DMS114 treated with DMSO at 0.1 percent for 48 hours (cell line): ENCODE results near the gene DAP.

Source experiments
- DNase-seq: peaks from one replicate; lab custom pipeline; 2025; ENCODE audit not compliant: unreplicated experiment; lab: John Stamatoyannopoulos, UW

Gene DAP

DNA sequence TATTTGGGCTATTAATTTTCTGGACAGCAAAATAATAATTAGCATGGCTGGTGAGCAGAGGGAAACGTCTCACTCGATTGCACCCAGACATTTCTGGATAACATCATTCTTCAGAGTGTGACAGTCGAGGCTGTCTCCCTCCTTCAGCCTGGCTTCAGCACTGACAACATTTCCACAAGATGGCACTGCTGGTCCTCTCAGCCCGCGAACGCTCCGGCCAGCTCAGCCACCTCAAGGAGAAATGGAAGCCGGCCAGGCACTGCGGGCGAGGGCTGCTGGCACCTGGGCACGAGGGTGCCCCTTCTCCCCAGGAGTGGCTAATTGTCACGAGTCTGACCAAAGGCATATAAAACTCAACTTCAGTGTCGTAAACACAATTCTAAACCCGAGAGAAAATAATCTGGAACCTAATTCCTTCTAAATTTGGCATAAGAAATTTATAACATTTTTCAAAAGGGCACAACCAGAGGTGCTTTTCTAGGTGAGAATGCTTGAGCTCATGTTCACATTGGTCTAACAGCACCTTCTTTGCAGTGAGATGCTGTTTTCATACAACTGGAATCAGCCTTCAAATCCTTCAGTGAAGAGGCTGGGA, 65.9 kb downstream of the DAP start:
- peak; percentile 28 for DNase-seq

DNA sequence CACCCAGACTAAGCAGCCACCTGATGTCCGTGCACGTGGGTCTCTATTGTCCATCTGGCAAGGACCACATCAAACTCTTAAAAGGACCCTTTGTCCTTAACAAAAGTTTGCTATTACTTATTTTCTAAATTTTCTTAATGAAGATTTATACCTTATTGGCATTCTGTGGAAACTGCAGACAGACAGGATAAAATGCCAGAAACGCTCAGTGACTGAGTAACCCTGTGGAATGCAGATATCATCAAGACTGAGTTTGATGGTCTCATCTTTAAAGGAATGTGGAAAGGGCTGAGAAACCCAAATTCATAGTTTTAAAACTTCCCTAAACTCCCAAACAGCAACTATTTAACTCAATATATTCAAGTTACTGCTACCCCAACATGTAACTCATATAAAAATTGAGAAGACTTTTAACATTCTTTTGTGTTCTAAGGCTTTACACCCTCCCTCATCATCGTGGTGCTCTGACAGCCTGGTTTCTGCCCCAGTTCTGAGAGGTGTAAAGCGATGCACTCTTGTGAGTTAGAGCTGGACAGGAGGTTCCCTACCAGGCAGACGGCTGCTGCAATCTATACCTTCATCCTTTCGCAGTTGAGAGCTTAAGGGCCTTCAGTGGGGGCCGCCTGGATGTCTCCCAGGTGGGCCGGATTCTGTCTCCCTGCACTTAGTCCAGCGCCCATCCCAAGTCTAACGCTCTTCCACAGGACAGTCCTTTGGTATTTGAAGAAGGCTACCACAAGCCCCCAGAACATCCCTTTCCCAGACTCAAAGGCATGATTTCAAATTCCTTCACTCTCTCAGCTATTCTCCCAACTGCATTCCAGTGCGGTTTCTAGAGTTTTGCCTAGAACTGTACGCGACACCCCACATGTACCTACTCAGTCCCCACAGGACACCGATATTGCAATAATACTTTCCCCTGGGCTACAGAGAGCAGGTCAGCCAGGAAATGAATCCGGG, 68.9 kb downstream of the DAP start:
- no peak for DNase-seq

DNA sequence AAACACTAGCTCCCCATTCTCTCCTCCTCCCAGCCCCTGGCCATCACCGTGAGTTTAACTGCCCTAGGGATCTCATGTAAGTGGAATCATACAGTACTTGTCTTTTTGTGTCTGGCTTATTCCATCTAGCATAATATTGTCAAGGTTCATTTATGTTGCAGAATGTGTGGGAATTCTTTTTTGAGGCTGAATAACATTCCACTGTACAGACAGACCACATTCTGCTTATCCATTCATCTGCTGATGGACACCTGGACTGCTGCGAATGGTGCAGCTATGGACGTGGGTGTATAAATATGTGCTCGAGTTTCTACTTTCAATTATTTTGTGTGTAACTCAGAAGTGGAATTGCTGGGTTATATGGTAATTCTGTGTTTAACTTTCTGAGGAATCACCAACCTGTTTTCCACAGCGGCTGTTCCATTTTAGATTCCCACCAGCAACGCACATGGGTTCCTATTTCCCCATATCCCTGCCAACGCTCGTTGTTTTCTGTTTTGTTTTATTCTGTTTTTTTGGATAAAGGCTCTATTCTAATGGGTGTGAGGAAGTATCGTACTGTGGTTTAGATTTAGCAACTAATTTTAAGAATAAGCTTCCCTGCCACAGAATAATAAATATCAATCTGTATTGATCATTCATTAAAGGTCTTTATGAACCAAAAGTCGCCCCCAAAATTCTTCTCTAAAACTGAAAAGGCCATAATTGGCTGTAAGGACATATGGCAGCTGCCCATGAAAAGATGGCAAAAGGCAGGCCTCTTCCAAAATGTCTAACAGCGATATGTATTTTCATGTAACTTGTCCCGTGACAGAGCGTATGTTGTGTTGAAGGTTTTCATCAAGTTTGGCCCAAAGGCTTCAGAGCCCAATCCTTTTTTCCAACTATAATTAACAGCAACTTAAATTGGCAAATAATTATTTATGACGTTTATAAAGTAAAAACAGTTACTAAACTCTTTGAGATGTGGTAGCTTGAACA, 70.3 kb downstream of the DAP start:
- no peak for DNase-seq

DNA sequence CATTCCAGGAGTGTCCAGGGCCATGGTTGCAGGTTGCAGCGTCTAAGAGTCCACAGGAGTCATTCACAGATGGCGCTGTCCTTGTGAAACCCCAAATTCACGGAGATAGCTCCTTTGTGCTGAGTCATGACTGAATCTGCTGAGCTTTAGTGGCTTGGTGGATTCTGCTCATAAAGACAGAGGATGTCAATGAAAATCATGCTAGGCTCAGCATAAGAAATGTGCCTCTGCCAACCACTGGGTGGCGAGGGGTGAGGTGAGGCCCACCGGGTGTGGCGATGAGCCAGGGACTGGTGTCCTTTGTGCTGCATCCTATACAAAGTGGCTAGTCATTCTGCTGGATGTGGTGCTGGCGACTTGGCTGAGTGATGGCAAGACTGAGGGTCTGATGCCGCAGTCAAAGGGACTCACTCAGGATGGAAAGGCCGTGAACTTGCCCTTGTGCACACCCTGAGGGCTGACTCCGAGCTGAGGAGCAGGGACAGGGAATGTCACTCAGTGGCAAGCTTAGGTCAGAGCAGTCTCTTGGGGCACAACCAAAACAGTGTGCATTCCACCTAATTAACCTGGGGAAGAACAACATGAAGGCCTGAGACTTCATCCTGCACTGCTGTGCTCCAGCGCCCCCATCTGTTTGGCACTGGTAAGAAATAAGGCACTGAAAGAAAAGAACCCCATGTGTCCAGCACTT, 71.5 kb downstream of the DAP start:
- no peak for DNase-seq

DNA sequence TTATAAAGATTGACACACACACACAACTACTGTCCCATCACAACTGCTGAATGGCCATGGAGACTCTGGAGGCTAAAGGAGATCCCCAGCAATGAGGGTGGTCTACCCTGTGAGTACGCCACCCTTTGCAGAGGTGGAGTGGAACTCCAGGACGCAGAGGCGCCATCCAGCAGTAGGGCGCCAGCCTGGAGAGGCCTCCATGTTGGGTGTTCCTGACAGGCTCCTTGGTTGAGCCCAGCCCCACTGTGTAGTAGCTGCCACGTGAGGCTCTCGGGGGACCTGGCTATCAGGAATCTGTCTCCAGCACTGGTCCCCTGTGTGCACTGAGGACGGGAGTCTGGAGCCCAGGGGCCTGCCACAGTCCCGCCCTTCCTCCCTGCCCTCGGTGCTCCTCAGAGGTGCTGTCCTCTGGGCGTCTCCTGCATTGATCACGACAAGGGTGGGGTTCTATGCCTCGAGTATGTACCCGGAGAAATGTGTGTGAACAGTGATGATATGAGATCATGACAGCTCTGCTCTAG, 72.3 kb downstream of the DAP start:
- no peak for DNase-seq

DNA sequence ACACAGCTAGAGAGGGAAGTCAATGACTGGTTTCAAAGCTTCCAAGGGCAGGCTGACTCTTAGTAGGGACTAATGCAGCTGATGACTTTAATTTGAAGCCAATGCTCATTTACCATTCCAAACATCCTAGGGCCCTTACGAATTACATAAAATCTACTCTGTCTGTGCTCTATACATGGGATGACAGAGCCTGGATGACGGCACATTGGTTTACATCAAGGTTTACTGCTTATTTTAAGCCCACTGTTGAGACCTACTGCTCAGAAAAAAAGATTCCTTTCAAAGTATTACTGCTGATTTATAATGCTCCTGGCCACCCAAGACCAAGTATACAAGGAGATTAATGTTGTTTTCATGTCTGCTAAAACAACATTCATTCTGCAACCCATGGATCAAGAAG, 74.1 kb downstream of the DAP start:
- DNase-seq = no peak

DNA sequence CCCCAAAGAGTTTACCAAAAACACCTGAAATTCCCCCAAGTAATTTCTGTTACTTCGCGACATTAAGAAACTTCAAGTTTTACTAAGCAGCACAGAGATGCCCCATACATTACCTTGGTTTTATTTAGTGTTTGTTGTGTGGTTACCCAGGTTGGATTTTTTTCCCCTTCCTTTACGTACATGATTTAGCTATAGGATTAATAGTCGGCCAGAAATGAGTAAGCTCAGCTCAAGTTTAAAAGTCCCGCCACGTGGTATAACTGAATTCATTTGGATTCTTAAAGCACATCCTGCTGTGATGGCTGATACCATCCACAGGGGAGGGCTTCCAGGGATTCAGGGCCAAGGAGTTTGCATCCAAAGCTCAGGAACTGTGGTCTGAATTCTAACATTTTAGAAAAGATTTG, 75.9 kb downstream of the DAP start:
- DNase-seq = no peak

DNA sequence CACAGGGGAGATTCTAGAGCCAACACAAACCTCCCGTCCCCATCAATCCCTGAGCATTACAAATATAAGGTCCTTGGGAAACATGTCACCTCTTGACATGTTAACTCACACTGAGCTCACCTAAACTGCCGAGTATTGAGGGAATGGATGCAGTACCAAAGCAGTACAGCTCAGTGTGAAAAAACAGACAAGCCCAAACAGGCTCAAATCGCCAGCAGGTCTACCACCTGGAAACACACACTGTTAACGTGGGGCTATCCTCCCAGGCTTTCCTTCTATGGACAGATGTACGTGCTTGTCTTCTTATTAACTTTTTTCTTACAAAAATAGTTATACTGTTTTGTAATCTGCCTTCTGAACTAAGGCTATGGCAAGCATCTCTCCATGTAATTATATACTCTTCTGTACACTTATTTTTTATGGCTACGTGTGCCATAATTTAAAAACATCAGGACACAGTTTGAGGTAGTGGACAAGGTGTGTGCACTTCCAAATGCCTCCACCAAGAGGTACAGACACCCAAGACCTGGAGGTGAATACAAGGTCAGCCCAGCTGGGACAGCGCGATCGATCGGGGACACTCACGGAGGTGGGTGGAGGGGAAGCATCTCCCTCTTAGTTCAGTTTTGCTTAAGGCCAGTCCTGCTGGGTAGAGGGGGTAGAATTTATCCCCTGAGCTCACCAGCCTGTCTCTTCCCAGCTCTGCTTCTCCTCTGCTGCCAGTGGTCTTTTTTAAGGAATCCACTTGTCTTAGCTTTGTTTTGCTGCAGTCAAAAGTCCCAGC, 76.5 kb downstream of the DAP start:
- DNase-seq = no peak

DNA sequence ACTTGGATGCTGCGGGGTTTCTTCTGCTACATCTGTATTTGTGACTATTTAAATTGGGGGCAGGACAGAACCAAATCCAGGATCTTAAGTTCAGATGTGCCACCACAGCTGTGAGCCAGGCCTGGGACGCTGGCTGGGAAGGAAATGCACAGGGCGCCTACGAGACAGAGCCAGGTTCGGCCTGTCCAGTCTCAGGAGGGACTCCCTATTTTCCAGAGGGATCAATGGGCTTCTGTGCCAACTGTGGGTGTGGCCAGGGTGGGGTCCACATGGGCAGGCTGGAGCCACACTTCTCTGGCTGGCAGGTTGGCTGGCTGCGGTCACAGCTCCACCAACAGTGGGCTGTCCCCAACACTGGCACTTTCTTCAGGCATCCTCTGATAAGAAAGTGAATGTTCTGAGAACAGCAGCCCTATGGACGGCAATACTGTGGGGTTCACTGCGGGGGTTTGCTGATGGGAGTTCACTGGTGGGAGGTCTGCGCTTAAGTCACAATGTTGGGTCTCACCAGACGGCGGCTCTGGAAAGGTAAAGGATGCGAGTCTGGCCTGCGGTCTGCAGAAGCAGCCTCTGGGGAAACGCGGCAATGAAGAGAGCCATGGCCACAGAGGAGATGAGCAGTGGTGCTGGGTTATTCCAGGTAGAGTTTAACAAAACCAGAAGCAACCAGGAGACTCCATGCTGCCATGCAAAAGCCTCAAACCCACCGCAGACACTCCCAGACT, 78.1 kb downstream of the DAP start:
- no peak for DNase-seq

DNA sequence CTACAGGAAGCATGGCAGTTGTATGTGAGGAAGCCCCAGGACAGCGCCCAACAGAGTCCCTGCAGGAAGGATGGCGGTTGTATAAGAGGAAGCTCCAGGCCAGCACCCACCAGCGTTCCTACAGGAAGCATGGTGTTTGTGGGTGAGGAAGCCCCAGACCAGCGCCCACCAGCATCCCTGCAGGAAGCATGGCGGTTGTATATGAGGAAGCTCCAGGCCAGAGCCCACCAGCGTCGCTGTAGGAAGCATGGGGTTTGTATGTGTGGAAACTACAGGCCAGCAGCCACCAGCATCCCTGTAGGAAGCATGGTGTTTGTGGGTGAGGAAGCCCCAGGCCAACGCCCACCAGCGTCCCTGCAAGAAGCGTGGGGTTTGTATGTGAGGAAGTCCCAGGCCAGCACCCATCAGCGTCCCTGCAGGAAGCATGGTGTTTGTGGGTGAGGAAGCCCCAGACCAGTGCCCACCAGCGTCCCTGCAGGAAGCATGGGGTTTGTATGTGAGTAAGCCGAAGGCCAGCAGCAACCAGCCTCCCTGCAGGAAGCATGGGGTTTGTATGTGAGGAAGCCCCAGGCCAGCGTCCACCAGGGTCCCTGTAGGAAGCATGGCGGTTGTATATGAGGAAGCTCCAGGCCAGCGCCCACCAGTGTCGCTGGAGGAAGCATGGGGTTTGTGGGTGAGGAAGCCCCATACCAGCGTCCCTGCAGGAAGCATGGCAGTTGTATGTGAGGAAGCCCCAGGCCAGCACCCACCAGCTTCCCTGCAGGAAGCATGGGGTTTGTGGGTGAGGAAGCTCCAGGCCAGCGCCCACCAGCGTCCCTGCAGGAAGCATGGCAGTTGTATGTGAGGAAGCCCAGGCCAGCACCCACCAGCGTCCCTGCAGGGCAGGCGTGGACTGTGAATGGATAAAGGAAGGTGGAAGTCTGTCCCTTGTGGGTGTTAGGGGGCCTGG, 79.0 kb downstream of the DAP start:
- DNase-seq = no peak

DNA sequence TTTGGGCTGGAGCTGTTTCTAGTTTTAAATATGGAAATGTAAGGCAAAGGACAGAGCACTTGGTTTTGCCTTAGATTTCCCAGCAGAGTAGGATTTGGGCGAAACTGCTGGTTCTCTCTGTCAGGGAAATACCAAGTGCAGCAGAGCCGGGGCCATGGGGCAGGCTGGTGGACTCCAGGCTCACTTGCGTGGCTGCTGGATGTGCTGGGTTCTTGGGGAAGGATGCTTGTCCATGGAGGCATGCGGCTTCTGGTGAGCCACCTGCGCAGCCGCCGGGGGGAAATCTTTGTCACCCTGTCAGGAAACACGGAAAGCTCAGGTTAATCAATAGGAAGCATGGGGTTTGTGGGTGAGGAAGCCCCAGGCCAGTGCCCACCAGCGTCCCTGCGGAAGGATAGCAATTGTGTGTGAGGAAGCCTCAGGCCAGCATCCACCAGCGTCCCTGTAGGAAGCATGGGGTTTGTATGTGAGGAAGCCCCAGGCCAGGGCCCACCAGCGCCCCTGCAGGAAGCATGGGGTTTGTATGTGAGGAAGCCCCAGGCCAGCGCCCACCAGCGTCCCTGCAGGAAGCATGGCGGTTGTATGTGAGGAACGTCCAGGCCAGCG, 80.1 kb downstream of the DAP start:
- DNase-seq = no peak

DNA sequence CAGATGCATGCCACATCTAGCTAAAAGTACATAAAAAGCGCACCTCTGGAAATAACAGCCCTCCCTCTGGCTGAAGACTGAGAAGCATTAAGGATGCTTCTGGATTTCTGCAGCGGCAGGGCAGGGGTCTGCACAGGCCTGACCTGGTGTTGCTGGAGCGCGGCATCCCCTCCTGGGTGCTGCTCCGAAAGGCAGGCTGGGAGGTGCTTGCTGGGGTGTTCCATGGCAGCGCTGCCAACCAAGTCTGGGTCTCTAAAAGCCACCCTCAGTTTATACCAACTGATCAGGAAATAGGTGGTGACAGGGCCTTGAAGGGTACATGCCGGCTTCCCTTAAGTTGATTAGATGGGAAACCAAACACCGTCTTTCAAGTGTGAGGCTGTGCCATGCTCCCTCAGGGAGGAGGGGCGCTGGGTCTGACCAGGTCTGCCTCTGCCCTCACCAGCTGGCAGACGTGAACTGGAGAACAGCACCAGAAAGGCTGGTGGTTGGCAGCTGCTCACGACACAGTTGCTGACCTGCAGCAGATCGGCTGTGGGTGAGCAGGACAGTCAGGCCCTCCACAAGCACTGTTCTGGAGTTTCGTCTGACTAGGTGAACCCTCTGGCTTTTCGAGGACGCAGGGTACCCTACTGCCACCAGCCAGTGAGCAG, 81.6 kb downstream of the DAP start:
- DNase-seq = no peak

DNA sequence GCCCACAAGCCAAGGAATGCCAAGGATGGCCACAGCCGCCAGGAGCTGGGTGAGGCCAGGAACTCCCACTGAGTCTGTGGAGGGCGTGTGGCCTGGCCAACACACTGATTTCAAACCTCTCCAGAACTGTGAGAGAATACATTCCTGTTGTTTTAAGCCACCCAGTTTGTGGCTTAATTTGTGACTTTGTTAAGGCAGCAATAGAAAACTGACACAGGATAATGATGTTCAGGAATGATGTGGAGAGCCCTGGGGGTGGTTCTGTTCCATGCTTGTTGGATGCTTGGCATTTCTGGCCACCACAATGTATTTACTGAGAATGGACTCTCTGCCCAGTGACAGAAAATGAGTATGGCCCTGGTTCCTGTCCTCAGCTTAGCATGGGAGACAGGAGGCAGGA, 82.8 kb downstream of the DAP start:
- DNase-seq = no peak

DNA sequence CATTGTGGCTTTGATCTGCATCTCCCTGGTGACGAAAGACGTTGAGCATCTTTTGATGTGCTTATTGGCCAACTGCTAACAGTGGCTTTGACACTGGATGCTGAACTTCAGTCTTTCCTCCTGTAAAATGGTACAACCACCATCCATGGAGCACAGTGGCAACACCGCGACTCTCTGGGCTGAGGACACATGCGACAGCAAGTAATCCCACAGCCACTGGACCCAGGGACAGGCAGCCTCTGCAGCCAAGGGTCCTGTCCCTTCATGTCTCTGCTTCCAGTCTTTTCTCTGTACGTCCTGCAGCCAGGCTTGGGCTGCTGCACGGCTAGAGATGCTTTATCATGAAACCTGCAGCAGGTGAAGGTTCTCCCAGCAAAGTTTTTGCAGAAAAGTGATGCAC, 83.5 kb downstream of the DAP start:
- DNase-seq = no peak

DNA sequence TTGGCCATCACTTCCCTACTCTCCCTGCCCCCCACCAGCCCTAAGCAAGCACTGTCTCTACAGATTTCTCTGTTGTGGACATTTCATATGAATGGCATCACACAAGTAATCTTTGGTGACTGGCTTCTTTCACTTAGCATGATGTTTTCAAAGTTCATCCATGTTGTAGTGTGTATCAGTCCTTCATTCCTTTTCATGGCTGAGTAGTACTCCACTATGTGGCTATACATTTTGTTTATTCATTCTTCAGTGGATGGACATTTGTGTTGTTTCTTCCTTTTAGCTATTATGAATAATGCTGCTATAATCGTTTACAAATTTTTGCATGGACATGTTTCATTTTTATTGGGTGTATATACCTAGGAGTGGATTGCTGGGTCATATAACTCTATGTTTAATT, 84.1 kb downstream of the DAP start:
- no peak for DNase-seq

DNA sequence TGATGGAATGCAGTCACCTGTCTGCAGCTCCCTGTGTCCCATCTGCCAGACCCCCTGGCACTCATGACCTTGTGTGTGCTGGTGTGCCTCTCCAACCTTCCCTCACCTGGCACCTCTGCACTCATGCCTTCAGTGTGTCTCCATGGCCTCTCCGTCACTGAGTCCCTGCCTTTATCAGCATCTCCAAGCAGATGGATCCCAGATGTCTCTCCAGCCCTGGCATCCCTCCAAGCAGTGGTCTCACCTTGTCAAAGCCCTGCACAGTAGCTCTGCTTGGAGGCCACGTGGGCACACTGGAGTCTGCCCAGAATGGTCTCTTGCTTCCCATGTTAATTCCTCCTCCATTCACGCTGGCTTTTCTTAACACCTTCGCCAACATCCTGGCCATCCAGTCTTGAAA, 84.8 kb downstream of the DAP start:
- DNase-seq = no peak

DNA sequence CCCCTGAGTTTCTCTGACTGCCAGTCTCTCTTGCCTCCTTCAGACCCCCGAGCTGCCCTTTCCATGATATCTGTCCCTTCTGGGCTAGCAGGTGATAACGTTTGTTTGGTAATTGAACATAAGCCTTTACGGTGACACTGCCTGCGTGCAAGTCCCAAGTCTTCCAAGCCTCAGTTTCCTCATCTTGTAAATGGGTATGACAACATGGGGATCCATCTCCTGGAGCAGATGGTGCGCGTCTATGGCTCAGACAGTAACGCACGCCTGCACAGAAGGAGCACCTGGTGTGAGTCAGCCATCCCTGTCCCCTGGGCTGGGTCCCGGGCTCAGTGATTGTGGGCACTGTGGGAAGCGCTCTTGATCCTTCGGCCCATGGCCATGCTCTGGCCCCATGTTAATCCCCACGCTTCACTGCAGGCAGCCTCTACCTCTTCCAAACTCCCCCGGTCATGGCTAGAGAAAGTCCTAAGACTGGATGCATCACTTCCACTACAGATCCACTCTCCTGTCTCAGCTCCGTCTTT, 85.8 kb downstream of the DAP start:
- no peak for DNase-seq
